Kidney epithelial cell (primary cell): ENCODE results near the gene MTFMT. TPM values are rescaled to one million over a fixed set of nuclear protein-coding genes. Genes with fewer than 3 reads are reported as not detected.

Source experiments
- DNase-seq: peaks from one replicate; pipeline ENCODE4 v3.0.0-alpha.2; 2010; ENCODE audit warnings: low read depth
- H3K27me3 ChIP-seq: 2 replicates; pipeline ENCODE4 v1.6.0; 2011; ENCODE audit warnings: low read length; ENCODE audit not compliant: control insufficient read depth, insufficient read depth
- H3K36me3 ChIP-seq: 2 replicates; pipeline ENCODE4 v1.5.1; 2011; ENCODE audit warnings: low read length; ENCODE audit not compliant: control insufficient read depth, insufficient read depth
- H3K4me3 ChIP-seq: 2 replicates; pipeline ENCODE4 v1.5.1; 2011; ENCODE audit warnings: low read depth, mild to moderate bottlenecking, control low read depth, low read length
- total RNA-seq: library from RNA; depleted of rRNA; stranded (reverse); fragments of >200 nt; gene quantifications from 2 replicates; pipeline ENCODE4 v1.2.3, GENCODE V29; 2015
- TF ChIP-seq, protein P1 (sequence below): IDR thresholded peaks from 2 replicates; pipeline ENCODE4 v1.5.1; 2011; ENCODE audit warnings: mild to moderate bottlenecking, moderate library complexity, low read length, control low read depth, inconsistent platforms; ENCODE audit not compliant: insufficient read depth, poor library complexity, severe bottlenecking

MTFMT gene
- total RNA-seq, 1 donor from 2014 or later: 17.3 TPM

GRCh38 chr15:65004993-65005392 is 24.4 kb downstream of the MTFMT start:
- TF ChIP-seq, protein P1, sequence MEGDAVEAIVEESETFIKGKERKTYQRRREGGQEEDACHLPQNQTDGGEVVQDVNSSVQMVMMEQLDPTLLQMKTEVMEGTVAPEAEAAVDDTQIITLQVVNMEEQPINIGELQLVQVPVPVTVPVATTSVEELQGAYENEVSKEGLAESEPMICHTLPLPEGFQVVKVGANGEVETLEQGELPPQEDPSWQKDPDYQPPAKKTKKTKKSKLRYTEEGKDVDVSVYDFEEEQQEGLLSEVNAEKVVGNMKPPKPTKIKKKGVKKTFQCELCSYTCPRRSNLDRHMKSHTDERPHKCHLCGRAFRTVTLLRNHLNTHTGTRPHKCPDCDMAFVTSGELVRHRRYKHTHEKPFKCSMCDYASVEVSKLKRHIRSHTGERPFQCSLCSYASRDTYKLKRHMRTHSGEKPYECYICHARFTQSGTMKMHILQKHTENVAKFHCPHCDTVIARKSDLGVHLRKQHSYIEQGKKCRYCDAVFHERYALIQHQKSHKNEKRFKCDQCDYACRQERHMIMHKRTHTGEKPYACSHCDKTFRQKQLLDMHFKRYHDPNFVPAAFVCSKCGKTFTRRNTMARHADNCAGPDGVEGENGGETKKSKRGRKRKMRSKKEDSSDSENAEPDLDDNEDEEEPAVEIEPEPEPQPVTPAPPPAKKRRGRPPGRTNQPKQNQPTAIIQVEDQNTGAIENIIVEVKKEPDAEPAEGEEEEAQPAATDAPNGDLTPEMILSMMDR: no peak
- no peaks in the 10 kb centered on the region for H3K27me3 ChIP-seq
- no peak overlapping the region for H3K4me3 ChIP-seq
- H3K36me3 ChIP-seq: no peaks in the 10 kb centered on the region
- DNase-seq: no peak

- no peak for DNase-seq
- Histone ChIP-seq H3K27me3 (no peaks in the 10 kb centered on the region), H3K4me3 (no peak overlapping the region), H3K36me3 (no peaks in the 10 kb centered on the region)
- TF ChIP-seq, protein P1: no peak
Measured at GRCh38 chr15:64997745-64998375, 31.6 kb downstream of the MTFMT start.

GRCh38 chr15:64997066-64997465 is 32.4 kb downstream of the MTFMT start:
- Histone ChIP-seq H3K27me3 (no peaks in the 10 kb centered on the region), H3K4me3 (no peak overlapping the region), H3K36me3 (no peaks in the 10 kb centered on the region)
- TF ChIP-seq, protein P1: no peak
- DNase-seq: no peak

DNA sequence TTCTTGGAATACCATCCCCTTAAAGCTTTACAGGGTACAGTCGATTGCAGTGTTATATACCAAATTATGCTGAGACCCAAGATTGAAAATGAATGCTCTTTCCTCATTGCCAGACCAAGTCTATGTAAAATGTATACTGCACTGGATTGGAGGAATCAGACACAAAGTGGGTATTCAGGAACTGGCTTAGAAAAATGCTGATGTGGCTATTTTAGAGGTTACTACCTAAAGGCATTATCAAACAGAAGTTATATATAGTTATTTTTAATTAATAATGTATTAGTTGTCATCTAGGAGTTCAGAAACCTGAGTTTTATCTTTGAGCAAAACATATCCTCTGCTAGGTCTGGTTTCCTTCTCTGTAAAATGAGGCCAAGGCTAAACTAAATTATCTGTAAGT is 36.1 kb downstream of the MTFMT start:
- H3K27me3 ChIP-seq: no peaks in the 10 kb centered on the region
- TF ChIP-seq, protein P1: no peak
- no peak overlapping the region for H3K4me3 ChIP-seq
- H3K36me3 ChIP-seq: no peaks in the 10 kb centered on the region
- DNase-seq: no peak

GRCh38 chr15:64991536-64992135 is 37.8 kb downstream of the MTFMT start:
- TF ChIP-seq, protein P1: no peak
- no peak for DNase-seq
- Histone ChIP-seq H3K36me3 (no peaks in the 10 kb centered on the region), H3K27me3 (no peaks in the 10 kb centered on the region), H3K4me3 (no peak overlapping the region)

- Histone ChIP-seq H3K27me3 (no peaks in the 10 kb centered on the region), H3K36me3 (peaks cover 1% of the 10 kb centered on the region), H3K4me3 (peak overlapping the region; percentile 91)
- DNase-seq: no peak
- TF ChIP-seq, protein P1: no peak
Measured at GRCh38 chr15:64990168-64990470, 39.3 kb downstream of the MTFMT start.
